HEK293 (cell line): ENCODE measurements around the gene YY2.

ENCODE experiments used
- CTCF ChIA-PET: fragments of 350-600 bp; formaldehyde crosslinking; extraction: SDS; loops from one replicate; lab custom pipeline; 2021; ENCODE audit warnings: antibody characterized with exemption; lab: Yijun Ruan, JAX
- POLR2A ChIA-PET: fragments of 300-600 bp; formaldehyde crosslinking; extraction: SDS; loops from one replicate; lab custom pipeline; 2020; ENCODE audit warnings: antibody characterized with exemption, inconsistent platforms; lab: Yijun Ruan, JAX
- H3K27ac ChIP-seq: fragments of 200-500 bp; sonication (Bioruptor generic); 2 replicates; pipeline ENCODE4 v1.5.1; 2014; ENCODE audit warnings: low read depth, low read length, control low read depth, inconsistent platforms; ENCODE audit errors: extremely low read depth
- H3K36me3 ChIP-seq, 2 experiments: fragments of 200-500 bp in 1 of 2; sonication (Bioruptor generic) in 1 of 2; 1 replicate in 1 of 2; 2 replicates in 1 of 2; pipeline ENCODE4 v1.5.1; 2014 to 2017; ENCODE audit warnings: inconsistent platforms in 2 of 2, low read length in 2 of 2; ENCODE audit not compliant: control insufficient read depth in 2 of 2, insufficient read depth in 1 of 2
- H3K4me1 ChIP-seq: fragments of 200-500 bp; sonication (Bioruptor generic); 2 replicates; pipeline ENCODE4 v1.5.1; 2014; ENCODE audit warnings: mild to moderate bottlenecking, low read length, inconsistent platforms; ENCODE audit not compliant: control insufficient read depth, insufficient read depth
- H3K4me3 ChIP-seq: 2 replicates; pipeline ENCODE4 v1.5.1; 2011; ENCODE audit warnings: low read depth, mild to moderate bottlenecking, control low read depth, low read length, moderate library complexity
- H3K9me3 ChIP-seq: fragments of 200-500 bp; sonication (Bioruptor generic); 2 replicates; pipeline ENCODE4 v1.5.1; 2014; ENCODE audit warnings: low read depth, low read length, inconsistent platforms; ENCODE audit not compliant: control insufficient read depth, insufficient read depth
- BCL11B ChIP-seq: fragments of 450-650 bp; formaldehyde crosslinking; IDR thresholded peaks from 2 replicates; pipeline ENCODE4 v1.5.1; 2016; ENCODE audit warnings: low read depth, missing biosample characterization, missing genetic modification characterization
- HOXA7 ChIP-seq: sonication (generic); formaldehyde crosslinking; IDR thresholded peaks from 2 replicates; pipeline ENCODE4 v1.8.1; 2022; ENCODE audit warnings: missing genetic modification reagents, borderline replicate concordance
- KLF10 ChIP-seq: fragments of 450-650 bp; IDR thresholded peaks from 2 replicates; pipeline ENCODE4 v1.5.1; 2018; ENCODE audit warnings: missing biosample characterization, mild to moderate bottlenecking, missing genetic modification characterization
- KLF17 ChIP-seq: fragments of 450-650 bp; formaldehyde crosslinking; IDR thresholded peaks from 2 replicates; pipeline ENCODE4 v1.5.1; 2016; ENCODE audit warnings: missing biosample characterization, missing genetic modification characterization
- KLF7 ChIP-seq: fragments of 450-650 bp; formaldehyde crosslinking; IDR thresholded peaks from 2 replicates; pipeline ENCODE4 v1.5.1; 2016; ENCODE audit warnings: missing biosample characterization, missing genetic modification characterization, borderline replicate concordance
- OSR2 ChIP-seq: fragments of 450-650 bp; formaldehyde crosslinking; IDR thresholded peaks from 2 replicates; pipeline ENCODE4 v1.5.1; 2016; ENCODE audit warnings: missing biosample characterization, missing genetic modification characterization
- SETDB1 ChIP-seq: IDR thresholded peaks from one replicate; pipeline ENCODE4 v1.6.1; 2017; ENCODE audit warnings: mild to moderate bottlenecking, low read length, moderate library complexity, mixed read lengths; ENCODE audit not compliant: insufficient read length
- SP7 ChIP-seq: fragments of 450-650 bp; formaldehyde crosslinking; IDR thresholded peaks from 2 replicates; pipeline ENCODE4 v1.5.1; 2016; ENCODE audit warnings: missing biosample characterization, missing genetic modification characterization
- TRIM28 ChIP-seq: IDR thresholded peaks from 2 replicates; pipeline ENCODE4 v1.6.1; 2011; ENCODE audit warnings: low read length, control low read depth, borderline replicate concordance
- ZBTB21 ChIP-seq: fragments of 450-650 bp; formaldehyde crosslinking; IDR thresholded peaks from 2 replicates; pipeline ENCODE4 v1.5.1; 2017; ENCODE audit warnings: missing biosample characterization, missing genetic modification characterization
- ZNF132 ChIP-seq: fragments of 450-650 bp; formaldehyde crosslinking; IDR thresholded peaks from 2 replicates; pipeline ENCODE4 v1.5.1; 2017; ENCODE audit warnings: missing biosample characterization, missing genetic modification characterization, borderline replicate concordance
- ZNF223 ChIP-seq: fragments of 450-650 bp; formaldehyde crosslinking; IDR thresholded peaks from 2 replicates; pipeline ENCODE4 v1.5.1; 2016; ENCODE audit warnings: missing biosample characterization, missing genetic modification characterization
- ZNF274 ChIP-seq, 2 experiments: fragments of 200-500 bp in 1 of 2; fragments of 450-650 bp in 1 of 2; sonication (Bioruptor generic) in 1 of 2; formaldehyde crosslinking in 1 of 2; IDR thresholded peaks; 2 replicates each; pipeline versions ENCODE4 v1.5.1 to v1.6.1; 2014 to 2016; ENCODE audit warnings: borderline replicate concordance in 1 of 2, inconsistent platforms in 1 of 2, low read length in 1 of 2, missing biosample characterization in 1 of 2, missing genetic modification characterization in 1 of 2
- ZNF416 ChIP-seq: fragments of 450-650 bp; formaldehyde crosslinking; IDR thresholded peaks from 2 replicates; pipeline ENCODE4 v1.5.1; 2016; ENCODE audit warnings: missing biosample characterization, missing genetic modification characterization
- ZNF426 ChIP-seq: fragments of 450-650 bp; formaldehyde crosslinking; IDR thresholded peaks from 2 replicates; pipeline ENCODE4 v1.5.1; 2017; ENCODE audit warnings: missing biosample characterization, missing genetic modification characterization, mild to moderate bottlenecking, inconsistent platforms, moderate library complexity
- ZNF513 ChIP-seq: fragments of 450-650 bp; IDR thresholded peaks from 2 replicates; pipeline ENCODE4 v1.5.1; 2018; ENCODE audit warnings: missing biosample characterization, missing genetic modification characterization
- ZNF521 ChIP-seq: fragments of 450-650 bp; formaldehyde crosslinking; IDR thresholded peaks from 2 replicates; pipeline ENCODE4 v1.5.1; 2017; ENCODE audit warnings: missing biosample characterization, mild to moderate bottlenecking, missing genetic modification characterization
- ZNF529 ChIP-seq: fragments of 450-650 bp; formaldehyde crosslinking; IDR thresholded peaks from 2 replicates; pipeline ENCODE4 v1.5.1; 2017; ENCODE audit warnings: missing genetic modification characterization, missing biosample characterization; ENCODE audit not compliant: insufficient replicate concordance
- ZNF530 ChIP-seq: fragments of 450-650 bp; formaldehyde crosslinking; IDR thresholded peaks from 2 replicates; pipeline ENCODE4 v1.5.1; 2016; ENCODE audit warnings: low read depth, missing biosample characterization, missing genetic modification characterization
- ZNF626 ChIP-seq: fragments of 450-650 bp; sonication (Bioruptor Pico); formaldehyde crosslinking; IDR thresholded peaks from 2 replicates; pipeline ENCODE4 v1.5.1; 2018; ENCODE audit warnings: missing biosample characterization, missing genetic modification characterization, inconsistent platforms
- ZNF704 ChIP-seq: fragments of 450-650 bp; formaldehyde crosslinking; IDR thresholded peaks from 2 replicates; pipeline ENCODE4 v1.5.1; 2016; ENCODE audit warnings: missing biosample characterization, missing genetic modification characterization
- ZSCAN30 ChIP-seq: fragments of 450-650 bp; IDR thresholded peaks from 2 replicates; pipeline ENCODE4 v1.5.1; 2018; ENCODE audit warnings: missing biosample characterization, mild to moderate bottlenecking, missing genetic modification characterization, moderate library complexity
- TF ChIP-seq, protein P1 (sequence below): fragments of 450-650 bp; formaldehyde crosslinking; IDR thresholded peaks from 2 replicates; pipeline ENCODE4 v1.5.1; 2016; ENCODE audit warnings: missing biosample characterization, missing genetic modification characterization, borderline replicate concordance

The YY2 gene

DNA sequence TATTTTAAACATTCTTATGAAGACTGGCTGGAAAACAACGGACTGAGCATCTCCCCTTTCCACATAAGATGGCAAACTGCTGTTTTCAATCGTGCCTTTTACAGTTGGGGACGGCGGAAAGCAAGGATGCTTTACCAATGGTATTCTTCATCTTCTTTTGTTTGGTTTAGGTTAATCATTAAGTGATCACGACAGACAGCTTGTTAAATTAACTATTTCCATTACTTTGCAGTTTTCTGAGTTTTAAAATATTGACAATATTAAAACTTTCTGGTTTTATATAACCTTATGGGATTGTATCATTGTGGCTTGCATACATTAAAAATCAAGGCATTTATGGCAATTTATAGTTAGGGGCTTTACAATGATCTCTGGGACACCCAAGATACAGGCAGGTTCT lies 12.6 kb upstream of the YY2 start:
- H3K4me1 ChIP-seq = no peaks in the 10 kb centered on the region
- H3K9me3 ChIP-seq = no peaks in the 10 kb centered on the region
- no peak overlapping the region for H3K27ac ChIP-seq
- POLR2A ChIA-PET = no interaction called here
- CTCF ChIA-PET = no interaction called here
- TF ChIP-seq HOXA7 (CRISPR knock-in tag) = no peak
- TF ChIP-seq, protein P1, sequence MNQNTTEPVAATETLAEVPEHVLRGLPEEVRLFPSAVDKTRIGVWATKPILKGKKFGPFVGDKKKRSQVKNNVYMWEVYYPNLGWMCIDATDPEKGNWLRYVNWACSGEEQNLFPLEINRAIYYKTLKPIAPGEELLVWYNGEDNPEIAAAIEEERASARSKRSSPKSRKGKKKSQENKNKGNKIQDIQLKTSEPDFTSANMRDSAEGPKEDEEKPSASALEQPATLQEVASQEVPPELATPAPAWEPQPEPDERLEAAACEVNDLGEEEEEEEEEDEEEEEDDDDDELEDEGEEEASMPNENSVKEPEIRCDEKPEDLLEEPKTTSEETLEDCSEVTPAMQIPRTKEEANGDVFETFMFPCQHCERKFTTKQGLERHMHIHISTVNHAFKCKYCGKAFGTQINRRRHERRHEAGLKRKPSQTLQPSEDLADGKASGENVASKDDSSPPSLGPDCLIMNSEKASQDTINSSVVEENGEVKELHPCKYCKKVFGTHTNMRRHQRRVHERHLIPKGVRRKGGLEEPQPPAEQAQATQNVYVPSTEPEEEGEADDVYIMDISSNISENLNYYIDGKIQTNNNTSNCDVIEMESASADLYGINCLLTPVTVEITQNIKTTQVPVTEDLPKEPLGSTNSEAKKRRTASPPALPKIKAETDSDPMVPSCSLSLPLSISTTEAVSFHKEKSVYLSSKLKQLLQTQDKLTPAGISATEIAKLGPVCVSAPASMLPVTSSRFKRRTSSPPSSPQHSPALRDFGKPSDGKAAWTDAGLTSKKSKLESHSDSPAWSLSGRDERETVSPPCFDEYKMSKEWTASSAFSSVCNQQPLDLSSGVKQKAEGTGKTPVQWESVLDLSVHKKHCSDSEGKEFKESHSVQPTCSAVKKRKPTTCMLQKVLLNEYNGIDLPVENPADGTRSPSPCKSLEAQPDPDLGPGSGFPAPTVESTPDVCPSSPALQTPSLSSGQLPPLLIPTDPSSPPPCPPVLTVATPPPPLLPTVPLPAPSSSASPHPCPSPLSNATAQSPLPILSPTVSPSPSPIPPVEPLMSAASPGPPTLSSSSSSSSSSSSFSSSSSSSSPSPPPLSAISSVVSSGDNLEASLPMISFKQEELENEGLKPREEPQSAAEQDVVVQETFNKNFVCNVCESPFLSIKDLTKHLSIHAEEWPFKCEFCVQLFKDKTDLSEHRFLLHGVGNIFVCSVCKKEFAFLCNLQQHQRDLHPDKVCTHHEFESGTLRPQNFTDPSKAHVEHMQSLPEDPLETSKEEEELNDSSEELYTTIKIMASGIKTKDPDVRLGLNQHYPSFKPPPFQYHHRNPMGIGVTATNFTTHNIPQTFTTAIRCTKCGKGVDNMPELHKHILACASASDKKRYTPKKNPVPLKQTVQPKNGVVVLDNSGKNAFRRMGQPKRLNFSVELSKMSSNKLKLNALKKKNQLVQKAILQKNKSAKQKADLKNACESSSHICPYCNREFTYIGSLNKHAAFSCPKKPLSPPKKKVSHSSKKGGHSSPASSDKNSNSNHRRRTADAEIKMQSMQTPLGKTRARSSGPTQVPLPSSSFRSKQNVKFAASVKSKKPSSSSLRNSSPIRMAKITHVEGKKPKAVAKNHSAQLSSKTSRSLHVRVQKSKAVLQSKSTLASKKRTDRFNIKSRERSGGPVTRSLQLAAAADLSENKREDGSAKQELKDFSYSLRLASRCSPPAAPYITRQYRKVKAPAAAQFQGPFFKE (tag by site-specific recombination) = no peak
- no peak for TF ChIP-seq ZNF521 (tag by site-specific recombination)
- TF ChIP-seq KLF17 (tag by site-specific recombination) = no peak
- TF ChIP-seq ZNF530 = no peak
- no peak for TF ChIP-seq ZBTB21
- TF ChIP-seq ZNF426 = no peak
- no peak for TF ChIP-seq ZNF416
- no peak overlapping the region for H3K4me3 ChIP-seq
- peaks cover 31 to 34% of the 10 kb centered on the region in 2 experiments for H3K36me3 ChIP-seq

GRCh38 chrX:21845096-21845495 lies 10.7 kb upstream of the YY2 start:
- H3K4me1 ChIP-seq = no peaks in the 10 kb centered on the region
- no peak overlapping the region for H3K27ac ChIP-seq
- H3K4me3 ChIP-seq = no peak overlapping the region
- TF ChIP-seq ZNF132 (tag by site-specific recombination) = no peak
- no peak for TF ChIP-seq TRIM28
- TF ChIP-seq ZSCAN30 (tag by site-specific recombination) = no peak
- TF ChIP-seq ZNF513 = peak; percentile 96
- H3K9me3 ChIP-seq = no peaks in the 10 kb centered on the region
- H3K36me3 ChIP-seq = peaks cover 31 to 34% of the 10 kb centered on the region in 2 experiments
- ChIA-PET POLR2A (no interaction called here), CTCF (interaction anchor here (0.7 kb wide), 1 partner anchor 131 kb away, joined by 3 read pairs; no protein-coding TSS in a partner anchor)

DNA sequence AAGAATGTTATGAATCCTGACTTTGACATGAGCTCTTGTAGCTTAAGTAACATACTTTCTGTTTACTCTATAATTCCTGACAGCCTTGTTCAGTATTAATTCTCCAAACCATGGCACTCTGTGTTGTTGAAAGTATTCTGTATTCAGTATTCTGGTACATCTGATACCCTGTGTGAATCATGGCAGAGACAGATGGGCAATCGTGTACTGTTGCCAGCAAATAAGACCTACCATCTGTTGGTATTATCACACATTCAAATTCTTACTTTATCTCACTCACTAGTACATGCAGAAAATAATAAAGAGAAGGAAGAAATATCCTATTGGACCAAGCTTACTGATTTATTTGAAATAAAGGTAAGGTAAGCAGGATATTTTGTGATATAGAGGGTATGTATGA lies 8.4 kb upstream of the YY2 start:
- POLR2A ChIA-PET = no interaction called here
- Histone ChIP-seq H3K27ac (no peak overlapping the region), H3K36me3 (peaks cover 31 to 43% of the 10 kb centered on the region in 2 experiments), H3K4me1 (no peaks in the 10 kb centered on the region), H3K9me3 (no peaks in the 10 kb centered on the region), H3K4me3 (no peak overlapping the region)
- CTCF ChIA-PET = interaction anchor here (0.6 kb wide), 1 partner anchor 232 kb away, joined by 3 read pairs; no protein-coding TSS in a partner anchor
- TF ChIP-seq ZNF529 (tag by site-specific recombination) (no peak), ZNF626 (tag by site-specific recombination) (no peak), KLF7 (tag by site-specific recombination) (no peak), ZSCAN30 (tag by site-specific recombination) (no peak), ZNF132 (tag by site-specific recombination) (no peak), TRIM28 (no peak), BCL11B (tag by site-specific recombination) (no peak), SP7 (no peak), SETDB1 (no peak), OSR2 (tag by site-specific recombination) (no peak), ZNF704 (tag by site-specific recombination) (no peak), ZNF223 (tag by site-specific recombination) (no peak), KLF10 (tag by site-specific recombination) (no peak), ZNF274 (IDR thresholded peaks at IDR 0.05; ENCODE audit: low read length) (no peak), ZNF274 (tag by site-specific recombination; IDR thresholded peaks at IDR 0.05; ENCODE audit: borderline replicate concordance) (no peak)
